Esophagus muscularis mucosa (tissue), 4 donors: Measurements from ENCODE around the gene SEMA3D. TPM values are rescaled to one million over a fixed set of nuclear protein-coding genes. Genes with fewer than 3 reads are reported as not detected.

Experiments
- DNase-seq: peaks from one replicate; pipeline ENCODE4 v3.0.0-alpha.2; 2017; ENCODE audit errors: extremely low spot score
- H3K27ac ChIP-seq, 4 donors: fragments of 200-600 bp; sonication (generic); replicated peaks in 1 of 4; 1 replicate in 3 of 4; 2 replicates in 1 of 4; pipeline ENCODE4 v1.5.1; 2016 to 2019; ENCODE audit warnings: mild to moderate bottlenecking in 1 of 4
- H3K27me3 ChIP-seq, 4 donors: fragments of 200-600 bp; sonication (generic); one replicate each; pipeline versions ENCODE4 v1.5.1 to v1.6.0; 2016 to 2019
- H3K36me3 ChIP-seq, 4 donors: fragments of 200-600 bp; sonication (generic); one replicate each; pipeline ENCODE4 v1.5.1; 2016 to 2019
- H3K4me1 ChIP-seq, 4 donors: fragments of 200-600 bp; sonication (generic); one replicate each; pipeline ENCODE4 v1.5.1; 2016 to 2019
- H3K4me3 ChIP-seq, 4 donors: fragments of 200-600 bp; sonication (generic); 1 replicate in 2 of 4; 2 replicates in 2 of 4; pipeline ENCODE4 v1.5.1; 2016 to 2019; ENCODE audit warnings: mild to moderate bottlenecking in 4 of 4, moderate library complexity in 1 of 4
- H3K9me3 ChIP-seq, 4 donors: fragments of 200-600 bp; sonication (generic); 1 replicate in 3 of 4; 2 replicates in 1 of 4; pipeline ENCODE4 v1.5.1; 2016 to 2019
- CTCF ChIP-seq, 3 experiments: fragments of 200-600 bp in 2 of 3; fragments of 450-650 bp in 1 of 3; sonication (generic) in 2 of 3; IDR thresholded peaks; one replicate each; pipeline ENCODE4 v1.5.1; 2017 to 2019; ENCODE audit warnings: antibody characterized with exemption in 3 of 3, mild to moderate bottlenecking in 2 of 3, moderate library complexity in 1 of 3
- EP300 ChIP-seq: sonication (generic); formaldehyde crosslinking; IDR thresholded peaks from one replicate; pipeline ENCODE4 v1.6.1; 2017; ENCODE audit warnings: antibody characterized with exemption
- POLR2A ChIP-seq: fragments of 450-650 bp; IDR thresholded peaks from one replicate; pipeline ENCODE4 v1.6.1; 2017; ENCODE audit warnings: antibody characterized with exemption, moderate library complexity, mild to moderate bottlenecking, low read depth
- POLR2AphosphoS5 ChIP-seq, 2 donors: sonication (generic); formaldehyde crosslinking; IDR thresholded peaks; one replicate each; pipeline ENCODE4 v1.6.1; 2017; ENCODE audit warnings: antibody characterized with exemption in 2 of 2
- WGBS: methylation state at CpG from one replicate; pipeline ENCODE4 v1.1.5; 2018; 5-methylcytosine and 5-hydroxymethylcytosine counted together
- intact Hi-C: fragments of 100-400 bp; cut with DNase I; formaldehyde crosslinking; loops from one replicate; pipeline ENCODE4 v1.15.1; 2023
- total RNA-seq, 4 donors: library from RNA; depleted of rRNA; stranded (reverse); fragments of >200 nt; gene quantifications; one replicate each; pipeline versions ENCODE4 v1.1.0 to v1.2.1, GENCODE V29; 2016

Gene SEMA3D
- total RNA-seq, 4 donors from 2014 or later = 0.42 to 2.2 (median 1.4) TPM

- TF ChIP-seq POLR2A (no peak), EP300 (no peak), POLR2AphosphoS5 (IDR thresholded peaks at IDR 0.05) (no peak), CTCF (IDR thresholded peaks at IDR 0.05) (no peak)
- H3K27me3 ChIP-seq = no peaks in the 10 kb centered on the region
- H3K27ac ChIP-seq = no peak overlapping the region
- peaks cover 0 to 15% (median 8%) of the 10 kb centered on the region in 4 donors for H3K4me1 ChIP-seq
- DNase-seq = no peak
- intact Hi-C loops = no loop called here
- 77% methylated on average over 2 of the region's 2 CpGs for WGBS
- no peaks in the 10 kb centered on the region for H3K36me3 ChIP-seq
- H3K9me3 ChIP-seq = no peaks in the 10 kb centered on the region
- no peak overlapping the region for H3K4me3 ChIP-seq
Observed at GRCh38 chr7:84985073-84985784, 201.6 kb downstream of the SEMA3D start.

GRCh38 chr7:84982199-84982598, 204.7 kb downstream of the SEMA3D start:
- Histone ChIP-seq H3K4me1 (peaks cover 0 to 15% (median 8%) of the 10 kb centered on the region in 4 donors), H3K36me3 (no peaks in the 10 kb centered on the region), H3K4me3 (no peak overlapping the region), H3K27me3 (no peaks in the 10 kb centered on the region), H3K27ac (no peak overlapping the region), H3K9me3 (no peaks in the 10 kb centered on the region)
- TF ChIP-seq POLR2AphosphoS5 (IDR thresholded peaks at IDR 0.05) (no peak), POLR2A (no peak), CTCF (IDR thresholded peaks at IDR 0.05) (no peak), EP300 (no peak)
- no peak for DNase-seq
- intact Hi-C loops = no loop called here

DNA sequence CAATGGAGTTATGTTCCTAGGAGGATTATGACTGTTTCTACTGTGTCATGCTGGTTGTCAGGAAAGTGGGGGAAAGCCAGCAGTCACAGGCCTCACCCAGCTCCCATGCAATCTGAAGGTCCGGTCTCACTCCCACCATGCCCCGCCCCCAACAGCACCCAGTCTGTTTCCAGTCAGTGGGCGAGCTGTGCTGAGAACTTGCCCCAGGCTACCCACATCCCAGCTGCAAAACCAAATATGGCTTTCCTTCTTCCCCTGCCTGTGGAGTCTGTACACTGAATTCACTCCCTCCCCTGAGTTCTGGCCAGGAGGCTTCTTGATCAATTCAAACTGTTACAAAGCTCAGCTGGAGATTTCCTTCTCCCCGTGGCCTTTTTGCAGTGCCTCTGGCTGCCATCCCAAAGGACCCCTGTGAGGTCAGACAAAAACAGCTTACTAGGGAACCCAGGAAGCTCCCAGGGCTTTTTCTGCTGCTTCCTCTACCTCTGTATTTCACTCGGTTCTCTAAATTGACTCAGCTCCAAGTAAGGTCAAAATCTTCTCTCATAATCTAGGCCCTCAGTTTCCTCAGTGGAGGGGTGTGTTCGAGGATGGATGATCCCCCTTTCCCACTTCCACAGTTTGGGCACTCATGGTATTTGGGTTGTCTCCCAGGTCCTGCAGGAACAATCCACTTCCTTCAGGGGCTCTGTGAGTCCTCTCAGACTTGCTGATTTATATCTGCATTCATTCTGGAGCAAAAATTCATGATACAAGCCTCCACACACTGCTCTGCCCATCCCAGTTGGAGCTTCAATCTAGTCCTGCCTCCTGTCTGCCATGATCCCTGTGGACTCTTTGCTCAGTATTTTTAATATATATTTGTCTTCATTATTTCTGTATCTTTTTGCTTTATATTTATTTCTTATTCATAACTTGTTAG, 205.5 kb downstream of the SEMA3D start:
- no peaks in the 10 kb centered on the region for H3K27me3 ChIP-seq
- peaks cover 0 to 13% (median 10%) of the 10 kb centered on the region in 4 donors for H3K4me1 ChIP-seq
- H3K36me3 ChIP-seq = no peaks in the 10 kb centered on the region
- no peak for TF ChIP-seq EP300
- no peaks in the 10 kb centered on the region for H3K9me3 ChIP-seq
- H3K27ac ChIP-seq = no peak overlapping the region
- no peak for DNase-seq
- intact Hi-C loops = no loop called here
- WGBS = 56% methylated on average over 4 of the region's 6 CpGs
- no peak overlapping the region for H3K4me3 ChIP-seq

- WGBS = 17% methylated on average over 1 of the region's 1 CpG
- intact Hi-C loops = no loop called here
Observed at GRCh38 chr7:84975586-84976185, 211.2 kb downstream of the SEMA3D start.

DNA sequence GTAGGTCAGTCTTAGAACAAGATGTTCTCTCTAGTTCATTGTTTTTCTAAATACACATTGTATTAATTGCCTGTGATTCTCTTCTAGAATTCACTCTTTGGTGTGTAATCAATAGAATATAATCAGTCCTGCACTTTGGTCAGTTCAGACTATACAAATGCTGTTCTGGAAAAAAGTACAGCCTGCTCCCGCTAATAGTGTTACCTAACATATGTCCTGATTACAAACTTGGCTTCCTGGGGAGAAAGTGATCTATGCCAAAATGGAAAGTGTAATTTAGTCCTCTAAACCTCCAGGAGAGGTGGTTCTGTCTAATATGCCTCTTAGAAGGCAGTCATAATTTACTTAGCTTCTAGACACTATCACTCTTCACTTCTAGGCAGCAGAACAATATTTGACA, 215.5 kb downstream of the SEMA3D start:
- intact Hi-C loops = no loop called here
- Histone ChIP-seq H3K27ac (peak overlapping the region; percentile 36 to 45 (median 36)), H3K4me3 (no peak overlapping the region), H3K4me1 (peaks cover 3 to 29% (median 27%) of the 10 kb centered on the region in 4 donors), H3K36me3 (no peaks in the 10 kb centered on the region), H3K9me3 (no peaks in the 10 kb centered on the region), H3K27me3 (no peaks in the 10 kb centered on the region)
- DNase-seq = no peak
- WGBS = 44% methylated on average over 1 of the region's 1 CpG
- TF ChIP-seq POLR2A = no peak
- TF ChIP-seq EP300 = no peak
- TF ChIP-seq POLR2AphosphoS5 (IDR thresholded peaks at IDR 0.05) = no peak
- no peak for TF ChIP-seq CTCF (IDR thresholded peaks at IDR 0.05)

More at GRCh38 chr7:84975586-84976185, 211.2 kb downstream of the SEMA3D start:
- Histone ChIP-seq H3K36me3 (no peaks in the 10 kb centered on the region), H3K27me3 (no peaks in the 10 kb centered on the region), H3K27ac (no peak overlapping the region), H3K4me1 (peaks cover 3 to 28% (median 22%) of the 10 kb centered on the region in 4 donors), H3K9me3 (no peaks in the 10 kb centered on the region), H3K4me3 (no peak overlapping the region)
- no peak for DNase-seq
- TF ChIP-seq POLR2AphosphoS5 (IDR thresholded peaks at IDR 0.05) = no peak
